K562 (cell line): ENCODE results near the gene DCAF5. TPM values are rescaled to one million over a fixed set of nuclear protein-coding genes. Genes with fewer than 3 reads are reported as not detected.

ENCODE experiments used
- ATF7 ChIP-seq: fragments of 450-650 bp; IDR thresholded peaks from 2 replicates; pipeline ENCODE4 v1.7.1; 2014; ENCODE audit warnings: mild to moderate bottlenecking, moderate library complexity
- DACH1 ChIP-seq: fragments of 450-650 bp; IDR thresholded peaks from 2 replicates; pipeline ENCODE4 v1.6.1; 2018; ENCODE audit not compliant: partially characterized antibody
- DNMT1 ChIP-seq: fragments of 450-650 bp; IDR thresholded peaks from 2 replicates; pipeline ENCODE4 v1.6.1; 2016; ENCODE audit warnings: antibody characterized with exemption, mild to moderate bottlenecking
- FOS ChIP-seq: IDR thresholded peaks from 3 replicates; pipeline ENCODE4 v1.6.1; 2011; ENCODE audit not compliant: insufficient read length; ENCODE audit errors: extremely low read depth
- FOSL1 ChIP-seq: fragments of 200-800 bp; sonication (Bioruptor generic); conservative IDR thresholded peaks from 2 replicates; pipeline ENCODE4 v1.6.1; 2016; ENCODE audit warnings: missing genetic modification characterization, missing compliant biosample characterization
- ILK ChIP-seq: fragments of 450-650 bp; IDR thresholded peaks from 2 replicates; pipeline ENCODE4 v1.6.1; 2016; ENCODE audit warnings: missing genetic modification characterization, low read depth, mild to moderate bottlenecking, missing compliant biosample characterization, moderate library complexity, borderline replicate concordance
- JUN ChIP-seq, 2 experiments: sonication (generic) in 1 of 2; formaldehyde crosslinking in 1 of 2; IDR thresholded peaks; 2 replicates each; pipeline versions ENCODE4 v1.6.1 to v1.8.0; 2012 to 2022; ENCODE audit warnings: borderline replicate concordance in 2 of 2, mild to moderate bottlenecking in 2 of 2, improper control_type of control experiment in 1 of 2, low read depth in 1 of 2, low read length in 1 of 2, missing genetic modification reagents in 1 of 2
- KDM5B ChIP-seq: fragments of 200-600 bp; sonication (generic); IDR thresholded peaks from 2 replicates; pipeline ENCODE4 v1.6.1; 2012; ENCODE audit warnings: low read depth, mild to moderate bottlenecking, moderate library complexity, low read length, control low read depth, inconsistent platforms; ENCODE audit not compliant: insufficient replicate concordance
- MAFK ChIP-seq: IDR thresholded peaks from 2 replicates; pipeline ENCODE4 v1.6.1; 2011; ENCODE audit warnings: low read length, improper control_type of control experiment
- MLLT1 ChIP-seq, 2 experiments: fragments of 450-650 bp; IDR thresholded peaks; 2 replicates each; pipeline ENCODE4 v1.6.1; 2016
- NCOA1 ChIP-seq: fragments of 450-650 bp; IDR thresholded peaks from 2 replicates; pipeline ENCODE4 v1.6.1; 2016; ENCODE audit warnings: low read depth
- PHTF2 ChIP-seq: fragments of 250-450 bp; sonication (Bioruptor Pico); IDR thresholded peaks from 2 replicates; pipeline ENCODE4 v1.5.0; 2021; ENCODE audit warnings: mild to moderate bottlenecking
- PTTG1 ChIP-seq: fragments of 450-650 bp; IDR thresholded peaks from 2 replicates; pipeline ENCODE4 v1.6.1; 2016; ENCODE audit warnings: low read depth, mild to moderate bottlenecking, missing genetic modification characterization, missing compliant biosample characterization
- PYGO2 ChIP-seq: fragments of 450-650 bp; IDR thresholded peaks from 2 replicates; pipeline ENCODE4 v1.6.1; 2016; ENCODE audit warnings: mild to moderate bottlenecking, missing genetic modification characterization, moderate library complexity, missing compliant biosample characterization
- SIX5 ChIP-seq, 2 experiments: IDR thresholded peaks; 2 replicates each; pipeline ENCODE4 v1.6.1; 2011; ENCODE audit warnings: low read length in 2 of 2, borderline replicate concordance in 1 of 2, low read depth in 1 of 2, mild to moderate bottlenecking in 1 of 2, moderate library complexity in 1 of 2; ENCODE audit not compliant: insufficient read depth in 1 of 2
- SP2 ChIP-seq: IDR thresholded peaks from 2 replicates; pipeline ENCODE4 v1.6.1; 2011; ENCODE audit warnings: mild to moderate bottlenecking, low read depth, low read length, moderate library complexity; ENCODE audit not compliant: poor library complexity, severe bottlenecking; ENCODE audit errors: extremely low read depth
- ZBTB49 ChIP-seq: sonication (generic); formaldehyde crosslinking; IDR thresholded peaks from 2 replicates; pipeline ENCODE4 v1.8.0; 2022; ENCODE audit warnings: missing genetic modification reagents, mild to moderate bottlenecking, borderline replicate concordance
- ZFP30 ChIP-seq: fragments of 250-450 bp; sonication (Bioruptor Pico); IDR thresholded peaks from 2 replicates; pipeline ENCODE4 v1.8.0; 2022; ENCODE audit warnings: moderate library complexity, mild to moderate bottlenecking, inconsistent platforms, borderline replicate concordance
- ZKSCAN1 ChIP-seq: fragments of 150-350 bp; IDR thresholded peaks from 2 replicates; pipeline ENCODE4 v1.6.1; 2016; ENCODE audit warnings: low read depth, low read length
- ZNF174 ChIP-seq: fragments of 250-450 bp; sonication (Bioruptor Pico); IDR thresholded peaks from 2 replicates; pipeline ENCODE4 v1.4.0; 2020; ENCODE audit warnings: mild to moderate bottlenecking
- ZNF197 ChIP-seq: fragments of 200-800 bp; sonication (Bioruptor generic); IDR thresholded peaks from 2 replicates; pipeline ENCODE4 v1.6.1; 2016; ENCODE audit warnings: low read depth, missing genetic modification characterization, missing compliant biosample characterization
- ZNF3 ChIP-seq: fragments of 250-450 bp; sonication (Bioruptor Pico); IDR thresholded peaks from 2 replicates; pipeline ENCODE4 v1.5.0; 2021; ENCODE audit warnings: mild to moderate bottlenecking, moderate library complexity
- ZNF695 ChIP-seq: fragments of 450-650 bp; formaldehyde crosslinking; IDR thresholded peaks from 2 replicates; pipeline ENCODE4 v1.4.0; 2020; ENCODE audit warnings: mild to moderate bottlenecking, moderate library complexity
- ZNF699 ChIP-seq: fragments of 250-450 bp; sonication (Bioruptor Pico); IDR thresholded peaks from 2 replicates; pipeline ENCODE4 v1.8.0; 2021; ENCODE audit warnings: mild to moderate bottlenecking, moderate library complexity; ENCODE audit not compliant: insufficient replicate concordance
- ZNF707 ChIP-seq: fragments of 250-450 bp; sonication (Bioruptor Pico); conservative IDR thresholded peaks from 2 replicates; pipeline ENCODE4 v1.8.0; 2022; ENCODE audit warnings: inconsistent platforms, mild to moderate bottlenecking, moderate library complexity
- ZNF785 ChIP-seq: fragments of 250-450 bp; sonication (Bioruptor Pico); IDR thresholded peaks from 2 replicates; pipeline ENCODE4 v1.4.0; 2020; ENCODE audit warnings: mild to moderate bottlenecking
- polyA plus RNA-seq, 8 experiments: library from polyadenylated mRNA; depleted of rRNA in 4 of 8; stranded (reverse) in 5 of 8; unstranded in 3 of 8; fragments of >200 nt; fragmentation: Nextera tagmentation in 2 of 8; fragmentation: Illumina TruSeq in 1 of 8; extraction: Ambion mirVana in 2 of 8; extraction: Trizol in 1 of 8; gene quantifications; 2 replicates each; pipeline versions ENCODE4 v1.2.1 to v1.2.3, GENCODE V29; 2011 to 2014; ENCODE audit warnings: inconsistent platforms in 1 of 8, missing spikeins in 1 of 8
- total RNA-seq, 7 experiments: library from RNA; depleted of rRNA in 6 of 7; stranded (reverse); fragments of >200 nt in 6 of 7; fragmentation: Illumina TruSeq in 2 of 7; extraction: Trizol in 2 of 7; gene quantifications; 2 replicates each; pipeline versions ENCODE4 v1.2.1 to v1.2.3, GENCODE V29; 2011 to 2021; ENCODE audit warnings: low replicate concordance in 1 of 7

The DCAF5 gene
- total and polyA plus RNA-seq, 9 of the 15 experiments (the other 6 are each of a cell fraction or from before 2014, with no cell fraction given) = 5.6 to 24.1 (median 12.7) TPM

- TF ChIP-seq JUN (IDR thresholded peaks at IDR 0.05; ENCODE audit: borderline replicate concordance, low read depth, low read length) (peak; percentile 93), JUN (CRISPR knock-in tag; IDR thresholded peaks at IDR 0.05; ENCODE audit: borderline replicate concordance) (no peak), ZNF785 (CRISPR knock-in tag) (no peak), ZBTB49 (CRISPR knock-in tag) (no peak), DNMT1 (no peak), ZNF3 (no peak), ATF7 (peak; percentile 18), ZNF707 (no peak), PHTF2 (CRISPR knock-in tag) (no peak), FOS (peak; percentile 30), FOSL1 (tag) (peak; percentile 62), ZNF174 (CRISPR knock-in tag) (no peak), PTTG1 (tag) (no peak), NCOA1 (no peak), PYGO2 (tag) (no peak), ZNF699 (CRISPR knock-in tag) (no peak), DACH1 (no peak), ZNF197 (CRISPR knock-in tag) (no peak), ZFP30 (no peak), ZKSCAN1 (peak; percentile 99), SP2 (no peak), MLLT1 (IDR thresholded peaks at IDR 0.05) (no peak), ZNF695 (CRISPR knock-in tag) (no peak), ILK (no peak), MAFK (no peak), SIX5 (IDR thresholded peaks at IDR 0.05; ENCODE audit: borderline replicate concordance in 1 of 2, insufficient read depth in 1 of 2, low read depth in 1 of 2, low read length in 2 of 2) (no peak), KDM5B (no peak)
Observed at GRCh38 chr14:69037790-69038454, 115.0 kb downstream of the DCAF5 start (continued).
